ENCODE results near the gene EFS.
"Not testable (repeated sequence)": the region's sequence is repeated elsewhere in the genome, so short reads cannot be mapped to it uniquely, and the experiment has no call there.

Gene EFS

GRCh38 chr14:23399136-23399535, 34.2 kb upstream of the EFS start:
- no peak for DNase-seq

- no peak for DNase-seq
Observed at GRCh38 chr14:23398348-23398747, 33.4 kb upstream of the EFS start.

- no peak for DNase-seq
Observed at GRCh38 chr14:23396781-23397407, 31.9 kb upstream of the EFS start.

GRCh38 chr14:23396126-23396525, 31.2 kb upstream of the EFS start:
- DNase-seq: no peak

- DNase-seq: no peak
Observed at GRCh38 chr14:23392613-23393012, 27.6 kb upstream of the EFS start.

- DNase-seq: not testable (repeated sequence)
Observed at GRCh38 chr14:23389871-23390270, 24.9 kb upstream of the EFS start.

- DNase-seq: no peak
Observed at GRCh38 chr14:23389396-23389795, 24.4 kb upstream of the EFS start.

- DNase-seq: no peak
Observed at GRCh38 chr14:23388996-23389395, 24.0 kb upstream of the EFS start.

- DNase-seq: no peak
Observed at GRCh38 chr14:23387916-23388882, 23.2 kb upstream of the EFS start.

GRCh38 chr14:23386999-23387398, 22.0 kb upstream of the EFS start:
- DNase-seq: no peak

GRCh38 chr14:23386266-23386657, 21.3 kb upstream of the EFS start:
- not testable (repeated sequence) for DNase-seq

GRCh38 chr14:23385642-23386265, 20.8 kb upstream of the EFS start:
- DNase-seq: no peak

GRCh38 chr14:23385244-23385641, 20.3 kb upstream of the EFS start:
- DNase-seq: no peak

GRCh38 chr14:23384364-23385080, 19.6 kb upstream of the EFS start:
- no peak for DNase-seq

- DNase-seq: no peak
Observed at GRCh38 chr14:23382731-23383440, 17.9 kb upstream of the EFS start.

- DNase-seq: no peak
Observed at GRCh38 chr14:23382276-23382675, 17.3 kb upstream of the EFS start.

- DNase-seq: no peak
Observed at GRCh38 chr14:23381871-23382270, 16.9 kb upstream of the EFS start.

GRCh38 chr14:23380976-23381375, 16.0 kb upstream of the EFS start:
- DNase-seq: no peak

- no peak for DNase-seq
Observed at GRCh38 chr14:23380197-23380914, 15.4 kb upstream of the EFS start.

GRCh38 chr14:23379366-23380196, 14.6 kb upstream of the EFS start:
- peak; percentile 69 for DNase-seq

Measured in CD4-positive, alpha-beta T cell treated with Interleukin-10 for 1 hour (primary cell).